Measurements from ENCODE around the gene DUSP23. TPM values are rescaled to one million over a fixed set of nuclear protein-coding genes. Genes with fewer than 3 reads are reported as not detected.

Gene DUSP23
- total and polyA plus RNA-seq, 2 donors (not counting 3 experiments of a cell fraction or from before 2014, with no cell fraction given): 82.5 to 197 TPM

DNA sequence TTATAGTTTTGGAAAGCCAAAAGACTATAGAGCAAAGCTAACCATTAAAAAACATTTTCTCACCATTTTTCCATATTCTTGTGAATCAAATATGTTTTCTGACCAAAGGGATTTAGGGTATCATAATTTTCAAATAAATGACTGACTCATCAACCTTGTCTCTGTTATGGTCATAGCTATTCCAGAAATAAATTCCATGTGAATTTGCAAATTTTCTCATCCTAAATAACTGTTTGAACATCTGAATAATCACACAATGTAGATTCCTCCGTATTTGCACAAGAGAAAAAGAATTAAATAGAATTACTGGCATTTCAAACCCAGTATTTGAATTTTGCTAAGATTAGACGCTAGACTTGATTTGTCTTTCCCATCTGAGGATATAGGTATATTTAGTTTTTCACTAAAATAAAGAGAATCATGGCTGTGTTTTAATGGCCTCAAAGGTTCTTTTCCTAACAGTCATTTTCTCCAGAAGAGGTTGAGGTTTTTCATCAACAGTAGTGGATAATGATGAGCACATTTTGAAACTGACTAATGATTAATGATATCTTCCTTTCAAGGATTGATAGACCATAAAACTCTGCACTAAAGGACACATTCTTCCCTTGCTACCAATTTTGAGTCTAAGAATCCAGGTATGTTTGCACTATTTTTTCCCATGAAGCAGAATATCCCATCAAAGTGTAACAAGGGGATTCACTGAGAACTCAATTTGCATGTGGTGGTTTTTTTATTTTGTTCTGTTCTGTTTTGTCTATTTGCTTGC, 9.5 kb upstream of the DUSP23 start:
- no peak for TF ChIP-seq EZH2 (IDR thresholded peaks at IDR 0.05; ENCODE audit: borderline replicate concordance, low read depth, low read length, severe bottlenecking)
- TF ChIP-seq, protein P1, sequence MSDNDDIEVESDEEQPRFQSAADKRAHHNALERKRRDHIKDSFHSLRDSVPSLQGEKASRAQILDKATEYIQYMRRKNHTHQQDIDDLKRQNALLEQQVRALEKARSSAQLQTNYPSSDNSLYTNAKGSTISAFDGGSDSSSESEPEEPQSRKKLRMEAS (IDR thresholded peaks at IDR 0.05; ENCODE audit: insufficient read depth, insufficient read length): no peak
- no peak for TF ChIP-seq POLR2A (IDR thresholded peaks at IDR 0.05; ENCODE audit: low read depth, low read length)
- no peak for TF ChIP-seq FOS (IDR thresholded peaks at IDR 0.05; ENCODE audit: borderline replicate concordance, insufficient read depth, low read length)
- no peak for TF ChIP-seq GATA2 (IDR thresholded peaks at IDR 0.05; ENCODE audit: insufficient read depth, insufficient read length, low read depth, low read length)
- TF ChIP-seq POLR2AphosphoS5 (IDR thresholded peaks at IDR 0.05; ENCODE audit: insufficient read depth, low read depth, low read length): no peak
- TF ChIP-seq JUN (IDR thresholded peaks at IDR 0.05; ENCODE audit: borderline replicate concordance, insufficient read depth, insufficient read length, low read depth): no peak
- TF ChIP-seq MYC (IDR thresholded peaks at IDR 0.05; ENCODE audit: low read depth, low read length): no peak
- Histone ChIP-seq H3K4me3 (replicated peaks in 1 of 3; ENCODE audit: insufficient read depth in 1 of 3, low read depth in 1 of 3, low read length in 3 of 3) (no peak overlapping the region), H3K9me1 (replicated peaks; ENCODE audit: control insufficient read depth, extremely low read depth, insufficient read depth, low read length) (no peaks in the 10 kb centered on the region), H3K9me3 (replicated peaks; ENCODE audit: control insufficient read depth, insufficient read depth, low read length) (no peaks in the 10 kb centered on the region), H3K27ac (ENCODE audit: insufficient read depth, low read depth, low read length) (no peak overlapping the region), H3K9ac (replicated peaks; ENCODE audit: extremely low read depth, insufficient read depth, low read length) (no peak overlapping the region), H3K79me2 (ENCODE audit: control insufficient read depth, insufficient read depth, low read length) (no peaks in the 10 kb centered on the region), H4K20me1 (replicated peaks; ENCODE audit: control insufficient read depth, extremely low read depth, insufficient read depth, low read length) (no peaks in the 10 kb centered on the region), H3K4me1 (ENCODE audit: control insufficient read depth, extremely low read depth, insufficient read depth, low read length) (peaks cover 25% of the 10 kb centered on the region), H3K27me3 (ENCODE audit: control insufficient read depth in 2 of 2, insufficient read depth in 2 of 2, low read length in 2 of 2) (no peaks in the 10 kb centered on the region), H3K36me3 (ENCODE audit: control insufficient read depth in 2 of 2, extremely low read depth in 1 of 2, insufficient read depth in 2 of 2, low read length in 2 of 2) (no peaks in the 10 kb centered on the region), H3K4me2 (ENCODE audit: insufficient read depth, low read length) (no peak overlapping the region), H2AFZ (ENCODE audit: low read depth, low read length) (no peak overlapping the region)
- no peak for DNase-seq (ENCODE audit: low read depth, low spot score)
- dilution Hi-C loops (cut with MboI; ENCODE audit: extremely low pct_ligation_motif_present, low sequenced_read_pairs): no loop called here
- FAIRE-seq: no peak
- BruUV-seq (replicated peaks): no TSS peak
- intact Hi-C loops (cut with micrococcal nuclease): no loop called here
- ChIA-PET POLR2A (no interaction called here), CTCF (no interaction called here)
